Upper lobe of left lung (tissue), 4 donors: Measurements from ENCODE around the gene STOM.

ENCODE experiments used
- CTCF ChIP-seq, 6 experiments: fragments of 450-650 bp in 4 of 6; fragments of 200-600 bp in 2 of 6; sonication (generic) in 2 of 6; IDR thresholded peaks; one replicate each; pipeline ENCODE4 v1.5.1; 2016 to 2019; ENCODE audit warnings: antibody characterized with exemption in 6 of 6
- EP300 ChIP-seq, 4 donors: sonication (generic); formaldehyde crosslinking; IDR thresholded peaks; one replicate each; pipeline ENCODE4 v1.5.1; 2017; ENCODE audit warnings: antibody characterized with exemption in 4 of 4, control low read depth in 2 of 4
- POLR2A ChIP-seq, 4 donors: fragments of 450-650 bp; IDR thresholded peaks; one replicate each; pipeline ENCODE4 v1.5.1; 2016 to 2017; ENCODE audit warnings: antibody characterized with exemption in 4 of 4, mild to moderate bottlenecking in 2 of 4
- POLR2AphosphoS5 ChIP-seq, 2 donors: sonication (generic); formaldehyde crosslinking; IDR thresholded peaks; one replicate each; pipeline ENCODE4 v1.5.1; 2017; ENCODE audit warnings: antibody characterized with exemption in 2 of 2

DNA sequence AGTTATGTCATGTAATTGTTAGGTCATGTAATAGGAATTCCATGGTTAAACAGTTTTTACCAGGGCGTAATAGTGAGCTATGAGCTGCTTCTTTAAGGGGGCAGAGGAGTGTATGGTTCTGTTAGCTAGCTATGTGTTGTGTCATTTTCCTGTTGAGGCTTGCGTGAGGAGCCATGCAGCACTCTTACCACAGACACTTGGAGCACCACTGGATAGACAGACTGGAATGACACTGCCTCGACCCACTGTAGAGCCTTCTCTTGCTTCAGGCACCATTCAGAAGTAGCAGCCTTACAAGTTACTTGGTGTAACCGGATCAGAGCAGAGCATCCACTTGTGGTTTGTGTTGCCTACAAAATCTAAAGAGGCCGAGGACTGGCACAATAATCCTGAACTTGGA, 28.3 kb upstream of the STOM start:
- TF ChIP-seq POLR2A (IDR thresholded peaks at IDR 0.05) (no peak), POLR2AphosphoS5 (IDR thresholded peaks at IDR 0.05) (no peak), CTCF (IDR thresholded peaks at IDR 0.05) (no peak), EP300 (IDR thresholded peaks at IDR 0.05) (no peak)
